GM12878 (cell line): Measurements from ENCODE around the gene SHROOM2.

Experiments
- FOXM1 ChIP-seq: IDR thresholded peaks from 2 replicates; pipeline ENCODE4 v1.6.1; 2012; ENCODE audit warnings: low read depth, mild to moderate bottlenecking, inconsistent platforms, low read length, moderate library complexity
- NFIC ChIP-seq: IDR thresholded peaks from 2 replicates; pipeline ENCODE4 v1.6.1; 2012; ENCODE audit warnings: low read depth, mild to moderate bottlenecking, inconsistent platforms, low read length, moderate library complexity

DNA sequence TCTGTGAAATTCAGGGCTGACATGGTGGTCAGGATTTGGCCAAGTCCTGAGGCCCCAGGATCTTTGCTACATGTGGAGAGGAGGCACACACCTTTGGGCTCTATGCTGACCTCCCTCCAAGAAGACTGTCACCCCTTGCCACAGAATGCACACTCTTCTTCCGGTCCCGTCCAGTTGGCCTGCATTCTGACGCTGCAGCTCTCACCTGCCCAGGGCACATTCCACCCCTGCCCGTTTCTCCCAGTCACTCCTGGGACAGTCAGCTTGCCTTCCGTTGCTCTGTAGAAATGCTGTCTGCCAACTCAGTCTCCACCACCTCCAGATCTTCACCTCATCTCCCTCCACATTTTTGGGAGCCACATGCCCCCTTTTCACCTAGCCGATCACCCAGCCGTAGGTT, 76.7 kb downstream of the SHROOM2 start:
- TF ChIP-seq FOXM1 (no peak), NFIC (no peak)
